Measurements from ENCODE around the gene RBBP5. TPM values are rescaled to one million over a fixed set of nuclear protein-coding genes. Genes with fewer than 3 reads are reported as not detected.

Gene RBBP5
- total RNA-seq, 3 donors from 2014 or later (not counting 1 experiment from before 2014, with no cell fraction given), result 13.9 to 18.2 (median 17.8) TPM

GRCh38 chr1:205064741-205065316 lies 56.9 kb downstream of the RBBP5 start:
- no peaks in the 10 kb centered on the region for H3K9me3 ChIP-seq (ENCODE audit: control insufficient read depth, insufficient read depth, low read length)
- H3K27ac Mint-ChIP-seq, result no peak overlapping the region
- intact Hi-C loops (cut with micrococcal nuclease), result loop anchor here (10.0 kb wide), 2 partner anchors 90 to 180 kb away; no protein-coding TSS in a partner anchor
- H3K27me3 ChIP-seq (ENCODE audit: control insufficient read depth, insufficient read depth, low read length), result no peaks in the 10 kb centered on the region
- H3K36me3 ChIP-seq (ENCODE audit: control insufficient read depth, insufficient read depth, low read length), result no peaks in the 10 kb centered on the region
- peaks cover 6% of the 10 kb centered on the region for H3K4me1 ChIP-seq (ENCODE audit: control insufficient read depth, insufficient read depth, low read length)
- H3K4me1 Mint-ChIP-seq, result no peaks in the 10 kb centered on the region
- H3K9me3 Mint-ChIP-seq, result no peaks in the 10 kb centered on the region
- H3K27me3 Mint-ChIP-seq (ENCODE audit: low read depth in 2 of 2), result peaks cover 0 to 4% of the 10 kb centered on the region in 2 donors
- H3K27ac ChIP-seq (ENCODE audit: low read length), result no peak overlapping the region
- ATAC-seq (no peak), DNase-seq (no peak)
- no peak overlapping the region for H3K4me3 ChIP-seq (ENCODE audit: low read length)
- H3K4me3 Mint-ChIP-seq, result no peak overlapping the region
- WGBS (ENCODE audit: insufficient coverage), result 82% methylated on average over 9 of the region's 9 CpGs
- H3K36me3 Mint-ChIP-seq, result no peaks in the 10 kb centered on the region
- no peak for TF ChIP-seq CTCF (IDR thresholded peaks at IDR 0.05)

GRCh38 chr1:205064301-205064700 lies 57.5 kb downstream of the RBBP5 start:
- peaks cover 6% of the 10 kb centered on the region for H3K4me1 ChIP-seq (ENCODE audit: control insufficient read depth, insufficient read depth, low read length)
- H3K36me3 Mint-ChIP-seq, result no peaks in the 10 kb centered on the region
- H3K27ac ChIP-seq (ENCODE audit: low read length), result no peak overlapping the region
- H3K36me3 ChIP-seq (ENCODE audit: control insufficient read depth, insufficient read depth, low read length), result no peaks in the 10 kb centered on the region
- H3K27ac Mint-ChIP-seq, result no peak overlapping the region
- ATAC-seq (no peak), DNase-seq (no peak)
- H3K4me3 ChIP-seq (ENCODE audit: low read length), result no peak overlapping the region
- no peaks in the 10 kb centered on the region for H3K9me3 ChIP-seq (ENCODE audit: control insufficient read depth, insufficient read depth, low read length)
- H3K4me3 Mint-ChIP-seq, result no peak overlapping the region
- H3K27me3 Mint-ChIP-seq (ENCODE audit: low read depth in 2 of 2), result peaks cover 0 to 4% of the 10 kb centered on the region in 2 donors
- H3K4me1 Mint-ChIP-seq, result no peaks in the 10 kb centered on the region
- WGBS (ENCODE audit: insufficient coverage), result 90% methylated on average over 11 of the region's 11 CpGs
- intact Hi-C loops (cut with micrococcal nuclease), result loop anchor here (10.0 kb wide), 2 partner anchors 90 to 180 kb away; no protein-coding TSS in a partner anchor
- no peaks in the 10 kb centered on the region for H3K27me3 ChIP-seq (ENCODE audit: control insufficient read depth, insufficient read depth, low read length)
- TF ChIP-seq CTCF (IDR thresholded peaks at IDR 0.05), result no peak
- H3K9me3 Mint-ChIP-seq, result no peaks in the 10 kb centered on the region

- intact Hi-C loops (cut with micrococcal nuclease), result loop anchor here (10.0 kb wide), 2 partner anchors 88 to 182 kb away; no protein-coding TSS in a partner anchor
- Mint-ChIP-seq H3K4me1 (no peaks in the 10 kb centered on the region), H3K36me3 (no peaks in the 10 kb centered on the region), H3K27me3 (ENCODE audit: low read depth in 2 of 2) (peaks cover 0 to 4% of the 10 kb centered on the region in 2 donors), H3K4me3 (no peak overlapping the region), H3K27ac (no peak overlapping the region), H3K9me3 (no peaks in the 10 kb centered on the region)
- Histone ChIP-seq H3K27ac (ENCODE audit: low read length) (no peak overlapping the region), H3K4me3 (ENCODE audit: low read length) (no peak overlapping the region), H3K36me3 (ENCODE audit: control insufficient read depth, insufficient read depth, low read length) (no peaks in the 10 kb centered on the region), H3K9me3 (ENCODE audit: control insufficient read depth, insufficient read depth, low read length) (no peaks in the 10 kb centered on the region), H3K27me3 (ENCODE audit: control insufficient read depth, insufficient read depth, low read length) (no peaks in the 10 kb centered on the region), H3K4me1 (ENCODE audit: control insufficient read depth, insufficient read depth, low read length) (peaks cover 6% of the 10 kb centered on the region)
- ATAC-seq, result no peak
- no peak for TF ChIP-seq CTCF (IDR thresholded peaks at IDR 0.05)
- 88% methylated on average over 3 of the region's 3 CpGs for WGBS (ENCODE audit: insufficient coverage)
- DNase-seq, result no peak
Measured at GRCh38 chr1:205062895-205063294, 58.9 kb downstream of the RBBP5 start.

DNA sequence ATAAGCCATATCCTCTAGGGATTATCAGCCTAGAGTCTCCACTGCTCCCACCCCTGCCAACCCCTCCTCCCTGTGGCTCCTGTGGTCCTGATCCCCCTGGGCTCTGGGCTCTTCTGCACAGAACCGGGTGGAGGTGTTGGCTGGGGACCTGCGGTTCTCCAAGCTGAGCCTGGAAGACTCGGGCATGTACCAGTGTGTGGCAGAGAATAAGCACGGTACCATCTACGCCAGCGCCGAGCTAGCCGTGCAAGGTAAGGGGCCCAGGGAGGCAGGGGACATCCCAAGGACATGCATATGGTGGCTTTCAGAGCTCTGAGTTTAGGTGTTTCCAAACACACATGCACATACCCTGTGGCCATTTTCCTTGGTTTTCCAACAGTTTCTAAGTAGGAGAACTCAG lies 59.5 kb downstream of the RBBP5 start:
- intact Hi-C loops (cut with micrococcal nuclease), result loop anchor here (10.0 kb wide), 2 partner anchors 88 to 182 kb away; no protein-coding TSS in a partner anchor
- no peaks in the 10 kb centered on the region for H3K4me1 Mint-ChIP-seq
- H3K4me3 ChIP-seq (ENCODE audit: low read length), result no peak overlapping the region
- no peaks in the 10 kb centered on the region for H3K9me3 ChIP-seq (ENCODE audit: control insufficient read depth, insufficient read depth, low read length)
- 95% methylated on average over 8 of the region's 8 CpGs for WGBS (ENCODE audit: insufficient coverage)
- ATAC-seq (no peak), DNase-seq (no peak)
- H3K27me3 ChIP-seq (ENCODE audit: control insufficient read depth, insufficient read depth, low read length), result no peaks in the 10 kb centered on the region
- no peaks in the 10 kb centered on the region for H3K36me3 ChIP-seq (ENCODE audit: control insufficient read depth, insufficient read depth, low read length)
- H3K9me3 Mint-ChIP-seq, result no peaks in the 10 kb centered on the region
- TF ChIP-seq CTCF (IDR thresholded peaks at IDR 0.05), result no peak
- H3K4me1 ChIP-seq (ENCODE audit: control insufficient read depth, insufficient read depth, low read length), result peaks cover 6% of the 10 kb centered on the region
- H3K36me3 Mint-ChIP-seq, result no peaks in the 10 kb centered on the region
- peaks cover 0 to 4% of the 10 kb centered on the region in 2 donors for H3K27me3 Mint-ChIP-seq (ENCODE audit: low read depth in 2 of 2)
- no peak overlapping the region for H3K27ac ChIP-seq (ENCODE audit: low read length)
- H3K4me3 Mint-ChIP-seq, result no peak overlapping the region
- no peak overlapping the region for H3K27ac Mint-ChIP-seq

All from natural killer cell (primary cell).